Right lobe of liver (tissue), 6 donors: Measurements from ENCODE around the gene ARAP3. TPM values are rescaled to one million over a fixed set of nuclear protein-coding genes. Genes with fewer than 3 reads are reported as not detected.

Experiments
- ATAC-seq, 4 donors: fragments of 200-7000 bp; cut with Tn5 transposase; one replicate each; pipeline ENCODE4 v1.9.1; 2020; ENCODE audit warnings: mild to moderate bottlenecking in 4 of 4, moderate library complexity in 4 of 4
- DNase-seq, 3 donors: peaks; one replicate each; pipeline ENCODE4 v3.0.0-alpha.2; 2020
- H3K27ac ChIP-seq, 3 donors: fragments of 200-600 bp; one replicate each; pipeline ENCODE4 v1.8.0; 2022
- H3K27me3 ChIP-seq, 2 donors: fragments of 200-600 bp; one replicate each; pipeline ENCODE4 v1.8.0; 2022
- H3K36me3 ChIP-seq, 4 donors: fragments of 200-600 bp; sonication (generic) in 1 of 4; one replicate each; pipeline versions ENCODE4 v1.5.1 to v1.8.0; 2017 to 2022; ENCODE audit warnings: control low read depth in 1 of 4
- H3K4me1 ChIP-seq, 4 donors: fragments of 200-600 bp; sonication (generic) in 1 of 4; one replicate each; pipeline versions ENCODE4 v1.5.1 to v1.8.0; 2017 to 2022; ENCODE audit warnings: control low read depth in 1 of 4
- H3K4me3 ChIP-seq, 3 donors: fragments of 200-600 bp; one replicate each; pipeline ENCODE4 v1.8.0; 2022
- H3K9me3 ChIP-seq, 4 donors: fragments of 200-600 bp; sonication (generic) in 1 of 4; one replicate each; pipeline versions ENCODE4 v1.5.1 to v1.8.0; 2017 to 2022; ENCODE audit warnings: control low read depth in 1 of 4
- POLR2A ChIP-seq: fragments of 450-650 bp; IDR thresholded peaks from one replicate; pipeline ENCODE4 v1.6.1; 2017; ENCODE audit warnings: antibody characterized with exemption, mild to moderate bottlenecking
- WGBS: methylation state at CpG from one replicate; pipeline ENCODE4 v1.1.6; 2018; ENCODE audit warnings: low coverage, low lambda C conversion rate; ENCODE audit not compliant: insufficient coverage; ENCODE audit errors: missing lambda C conversion rate; 5-methylcytosine and 5-hydroxymethylcytosine counted together
- intact Hi-C, 2 donors: fragments of 100-400 bp; cut with DNase I; formaldehyde crosslinking; loops; one replicate each; pipeline versions ENCODE4 v1.11.2 to v1.14.1; 2022
- total RNA-seq, 6 experiments: library from RNA; depleted of rRNA in 2 of 6; stranded (reverse); fragments of >200 nt in 2 of 6; fragmentation: NEBNext Ultra II Directional in 3 of 6; extraction: Animal tissue kit (Norgen Biotek cat#: 25700) in 3 of 6; gene quantifications; one replicate each; pipeline versions ENCODE4 v1.1.0 to v1.2.4, GENCODE V29; 2016 to 2023
- TF ChIP-seq, protein P1 (sequence below), 4 donors: fragments of 200-600 bp in 3 of 4; fragments of 450-650 bp in 1 of 4; IDR thresholded peaks; one replicate each; pipeline versions ENCODE4 v1.5.1 to v1.8.0; 2016 to 2022; ENCODE audit warnings: antibody characterized with exemption in 4 of 4, mild to moderate bottlenecking in 2 of 4
- donor health status: DM: no; HTN: yes; CAD: no.
- donor health status: DM: no; HTN: no; CAD: no.
- donor health status: DM: no; HTN: no; CAD: no.
- donor health status: DM: no; HTN: yes; CAD: no.
- donor health status: DM: no; HTN: yes; CAD: no.

ARAP3 gene
- total RNA-seq, 6 experiments from 2014 or later, result 1.4 to 6.0 (median 3.7) TPM

DNA sequence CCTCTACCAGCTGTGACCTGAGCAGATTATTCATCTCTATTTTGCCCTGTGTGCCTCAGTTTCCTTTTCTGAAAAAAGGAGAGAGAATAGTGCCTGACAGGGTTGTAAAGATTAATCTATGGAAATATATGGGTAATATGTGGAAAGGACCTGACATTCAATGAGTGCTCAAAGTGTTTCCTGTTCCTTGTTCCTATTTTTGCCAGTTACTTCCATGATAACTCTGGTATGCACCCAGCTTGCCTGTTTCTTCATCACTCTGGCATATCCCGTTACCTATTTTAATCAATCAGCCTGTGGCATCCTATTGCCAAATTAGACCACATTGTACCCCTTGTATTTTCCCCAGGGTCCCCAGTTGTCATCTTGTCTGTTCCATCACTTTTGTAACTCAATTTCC, 3.6 kb upstream of the ARAP3 start:
- intact Hi-C loops, result no loop called here
- no peak for TF ChIP-seq POLR2A
- TF ChIP-seq, protein P1, sequence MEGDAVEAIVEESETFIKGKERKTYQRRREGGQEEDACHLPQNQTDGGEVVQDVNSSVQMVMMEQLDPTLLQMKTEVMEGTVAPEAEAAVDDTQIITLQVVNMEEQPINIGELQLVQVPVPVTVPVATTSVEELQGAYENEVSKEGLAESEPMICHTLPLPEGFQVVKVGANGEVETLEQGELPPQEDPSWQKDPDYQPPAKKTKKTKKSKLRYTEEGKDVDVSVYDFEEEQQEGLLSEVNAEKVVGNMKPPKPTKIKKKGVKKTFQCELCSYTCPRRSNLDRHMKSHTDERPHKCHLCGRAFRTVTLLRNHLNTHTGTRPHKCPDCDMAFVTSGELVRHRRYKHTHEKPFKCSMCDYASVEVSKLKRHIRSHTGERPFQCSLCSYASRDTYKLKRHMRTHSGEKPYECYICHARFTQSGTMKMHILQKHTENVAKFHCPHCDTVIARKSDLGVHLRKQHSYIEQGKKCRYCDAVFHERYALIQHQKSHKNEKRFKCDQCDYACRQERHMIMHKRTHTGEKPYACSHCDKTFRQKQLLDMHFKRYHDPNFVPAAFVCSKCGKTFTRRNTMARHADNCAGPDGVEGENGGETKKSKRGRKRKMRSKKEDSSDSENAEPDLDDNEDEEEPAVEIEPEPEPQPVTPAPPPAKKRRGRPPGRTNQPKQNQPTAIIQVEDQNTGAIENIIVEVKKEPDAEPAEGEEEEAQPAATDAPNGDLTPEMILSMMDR (IDR thresholded peaks at IDR 0.05), result no peak
- Histone ChIP-seq H3K27ac (no peak overlapping the region), H3K4me3 (no peak overlapping the region), H3K4me1 (peaks cover 0 to 9% (median 2%) of the 10 kb centered on the region in 4 donors), H3K27me3 (no peaks in the 10 kb centered on the region), H3K9me3 (no peaks in the 10 kb centered on the region), H3K36me3 (no peaks in the 10 kb centered on the region)
- ATAC-seq (no peak), DNase-seq (no peak)
- WGBS, result no CpG with 5 or more reads among the region's 1 CpG

DNA sequence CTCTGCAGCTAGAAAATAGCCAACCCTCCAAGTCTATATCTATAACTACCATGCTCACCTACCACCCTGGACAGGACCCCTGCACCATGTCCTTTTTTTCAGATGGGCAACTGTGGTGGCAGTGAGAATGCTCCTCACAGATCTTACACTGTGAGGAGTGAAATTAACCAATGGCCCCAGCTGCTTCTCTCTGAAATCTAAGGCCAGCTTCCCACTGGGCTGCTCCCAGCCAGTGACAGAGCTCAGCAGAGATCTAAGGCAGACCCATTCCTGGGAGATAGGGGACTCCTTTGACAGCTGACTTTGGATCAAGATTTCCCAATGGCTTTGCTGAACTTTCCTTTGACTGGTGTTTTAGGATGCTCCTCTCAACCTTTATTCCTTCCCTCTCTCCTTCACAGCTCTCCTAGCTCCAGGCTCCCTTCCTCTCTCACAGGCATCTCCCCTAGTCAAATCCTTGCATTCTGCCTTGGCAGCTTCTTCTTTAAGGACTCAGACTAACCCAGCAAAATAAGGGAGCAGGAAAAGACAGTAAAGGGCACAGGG, 1.6 kb upstream of the ARAP3 start:
- H3K36me3 ChIP-seq, result no peaks in the 10 kb centered on the region
- H3K4me1 ChIP-seq, result peaks cover 0 to 9% (median 2%) of the 10 kb centered on the region in 4 donors
- no peaks in the 10 kb centered on the region for H3K27me3 ChIP-seq
- ATAC-seq (no peak), DNase-seq (no peak)
- intact Hi-C loops, result no loop called here
- TF ChIP-seq POLR2A, result no peak
- TF ChIP-seq, protein P1 (IDR thresholded peaks at IDR 0.05), result no peak
- no peaks in the 10 kb centered on the region for H3K9me3 ChIP-seq
- no peak overlapping the region for H3K27ac ChIP-seq
- H3K4me3 ChIP-seq, result no peak overlapping the region

DNA sequence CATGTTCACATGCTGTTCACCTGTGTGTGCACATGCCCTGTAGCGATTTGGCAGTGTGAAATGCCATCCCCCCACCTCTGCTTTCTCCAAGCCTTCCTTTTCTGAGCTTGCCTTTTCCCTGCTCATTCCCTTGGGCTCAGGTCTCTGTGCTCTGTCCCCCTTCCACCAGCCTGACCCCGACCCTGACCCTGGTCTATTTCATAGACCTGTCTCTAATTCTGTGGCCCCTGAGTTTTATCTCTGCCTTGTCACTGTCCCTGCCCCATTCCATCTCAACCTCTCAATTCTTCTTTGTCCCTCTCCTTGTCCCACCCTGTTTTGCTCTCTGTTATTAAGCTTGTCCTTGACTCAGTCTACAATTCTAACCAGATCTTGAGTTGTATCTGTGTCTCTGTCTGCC, 735 bp downstream of the ARAP3 start:
- 43% methylated on average over 2 of the region's 2 CpGs for WGBS
- Histone ChIP-seq H3K27ac (peak overlapping the region; percentile 56 to 66 (median 62)), H3K36me3 (no peaks in the 10 kb centered on the region), H3K4me1 (peaks cover 0 to 9% (median 2%) of the 10 kb centered on the region in 4 donors), H3K4me3 (peak overlapping the region; percentile 37 to 50 (median 47)), H3K9me3 (no peaks in the 10 kb centered on the region), H3K27me3 (no peaks in the 10 kb centered on the region)
- intact Hi-C loops, result no loop called here
- DNase-seq (no peak), ATAC-seq (no peak)
- TF ChIP-seq POLR2A, result peak; percentile 0
- TF ChIP-seq, protein P1 (IDR thresholded peaks at IDR 0.05), result no peak

DNA sequence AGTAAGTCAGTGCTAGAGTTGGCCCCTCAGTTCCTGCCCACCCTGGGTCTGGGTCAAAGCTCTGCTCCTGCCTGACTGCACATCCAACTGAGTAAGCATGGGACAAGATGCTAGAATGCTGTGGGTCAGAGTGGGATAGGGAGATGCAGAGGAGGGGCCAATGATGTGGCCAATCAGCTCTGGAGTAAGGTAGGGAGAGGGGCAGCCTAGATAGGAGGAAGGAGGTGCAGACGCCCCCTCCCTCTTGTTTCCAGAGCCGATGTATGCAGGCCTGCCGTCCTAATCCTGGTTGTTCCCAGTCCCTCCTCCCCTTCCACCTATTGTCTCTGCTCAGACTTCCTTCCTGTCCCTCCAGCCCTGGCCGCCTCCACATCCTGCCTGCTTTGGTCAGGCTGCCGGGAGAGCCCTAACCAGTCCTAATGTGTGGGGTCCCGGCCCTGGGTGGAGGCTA, 1.3 kb downstream of the ARAP3 start:
- intact Hi-C loops, result no loop called here

More for the DNA sequence above, 1.3 kb downstream of the ARAP3 start:
- TF ChIP-seq POLR2A, result peak; percentile 14
- TF ChIP-seq, protein P1 (IDR thresholded peaks at IDR 0.05), result no peak
- peak overlapping the region in 1 of 3 donors; percentile 50 for H3K4me3 ChIP-seq
- peak; percentile 42 to 70 (median 56) for ATAC-seq
- no peaks in the 10 kb centered on the region for H3K27me3 ChIP-seq
- H3K36me3 ChIP-seq, result no peaks in the 10 kb centered on the region
- 49% methylated on average over 6 of the region's 6 CpGs for WGBS
- peak overlapping the region in 2 of 3 donors; percentile 62 to 66 for H3K27ac ChIP-seq
- DNase-seq, result peak in 2 of 3 donors; percentile 68 to 70
- no peaks in the 10 kb centered on the region for H3K9me3 ChIP-seq
- peaks cover 0 to 9% (median 2%) of the 10 kb centered on the region in 4 donors for H3K4me1 ChIP-seq
